Measurements from ENCODE around the gene KDM4B.

The KDM4B gene

DNA sequence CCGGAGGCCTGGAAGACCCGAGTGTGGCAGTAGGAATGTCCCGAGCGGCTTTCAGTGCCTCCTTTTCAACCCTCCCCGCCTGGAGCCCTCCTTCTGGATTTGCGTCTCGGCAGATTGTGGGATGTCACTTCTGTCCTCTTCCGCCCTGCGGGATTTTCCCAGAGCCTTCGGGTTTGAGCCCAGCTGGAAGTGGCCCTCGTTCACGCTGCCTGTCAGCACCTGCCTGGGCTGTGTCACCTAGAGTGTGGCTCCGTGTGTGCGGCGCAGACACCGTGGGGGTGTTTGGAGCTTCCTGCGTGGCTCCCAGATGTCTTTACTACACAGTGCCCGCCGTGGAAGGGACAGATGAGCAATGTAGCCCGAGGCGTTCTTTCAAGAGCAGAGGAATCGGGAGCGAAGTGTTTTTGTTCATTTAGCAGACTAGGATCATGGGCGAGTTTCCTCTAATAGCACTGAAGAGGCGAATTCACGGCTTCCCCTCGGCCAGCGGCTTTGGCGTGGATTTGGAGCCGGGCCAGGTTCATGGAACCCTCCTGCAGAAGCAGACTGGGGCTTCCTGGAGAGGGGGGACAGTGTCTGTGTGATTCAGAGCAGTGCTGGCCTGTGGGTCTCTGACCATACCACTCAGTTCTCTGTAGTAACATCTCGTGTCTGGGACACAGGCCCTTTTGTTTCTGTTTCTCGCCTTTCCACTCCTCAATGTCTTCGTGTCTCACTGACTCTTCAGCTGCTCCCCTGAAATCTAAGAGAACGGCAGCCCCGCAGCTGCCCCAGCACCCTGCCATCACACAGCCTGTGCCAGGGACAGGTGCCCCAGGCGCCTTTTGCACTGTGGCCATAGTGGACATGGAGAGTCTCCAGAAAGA, 68.0 kb downstream of the KDM4B start:
- DNase-seq: no peak

DNA sequence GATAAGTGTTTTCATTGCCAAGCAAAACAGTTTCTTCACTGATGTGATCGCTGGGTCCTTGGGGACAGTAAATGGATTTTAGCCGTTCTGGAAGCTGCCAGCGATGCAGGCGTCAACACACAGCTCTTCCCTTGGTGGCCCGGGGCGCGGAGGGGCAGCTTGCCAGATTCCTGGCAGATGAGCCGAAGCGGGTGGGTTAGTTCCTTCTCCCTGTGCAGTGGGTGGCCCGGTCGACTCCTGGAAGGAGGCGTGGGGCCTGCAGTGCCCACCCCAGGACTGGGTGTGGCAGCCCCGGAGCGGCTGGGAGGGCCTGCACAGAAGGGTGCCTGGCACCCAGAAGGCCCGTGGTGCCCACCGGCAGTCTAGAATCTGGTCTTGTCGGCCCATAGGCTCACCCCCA, 69.0 kb downstream of the KDM4B start:
- DNase-seq: no peak

DNA sequence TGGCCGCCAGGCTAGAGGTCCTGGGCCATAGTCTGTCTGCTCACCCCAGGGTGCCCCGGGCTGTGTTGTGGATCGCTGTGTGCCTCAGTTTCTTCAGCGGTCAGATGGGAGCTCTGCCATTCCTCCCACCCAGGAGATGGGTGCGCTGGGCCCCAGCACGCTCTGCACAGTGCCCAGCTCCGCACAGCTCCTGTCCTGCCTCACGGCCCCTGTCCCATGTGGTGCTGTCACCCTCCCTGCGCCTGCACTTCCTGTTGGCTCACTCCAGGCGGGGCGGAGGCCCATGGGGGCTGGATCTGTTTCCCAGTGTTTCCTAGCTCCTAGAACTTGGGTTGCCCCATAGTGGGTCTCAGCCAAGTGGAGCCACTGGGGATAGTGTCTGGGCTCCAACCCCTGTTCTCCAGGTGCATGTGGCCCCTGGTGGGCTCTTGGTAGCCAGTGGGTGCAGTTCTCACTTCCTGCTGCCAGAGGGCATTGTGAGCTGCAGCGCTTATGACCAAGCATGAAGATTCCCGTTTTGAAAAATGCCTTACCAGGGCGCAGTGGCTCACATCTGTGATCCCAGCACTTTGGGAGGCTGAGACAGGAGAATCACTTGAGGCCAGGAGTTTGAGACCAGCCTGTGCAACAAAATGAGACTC, 69.8 kb downstream of the KDM4B start:
- DNase-seq: peak; percentile 17

- no peak for DNase-seq
Observed at GRCh38 chr19:5039642-5040543, 71.0 kb downstream of the KDM4B start.

DNA sequence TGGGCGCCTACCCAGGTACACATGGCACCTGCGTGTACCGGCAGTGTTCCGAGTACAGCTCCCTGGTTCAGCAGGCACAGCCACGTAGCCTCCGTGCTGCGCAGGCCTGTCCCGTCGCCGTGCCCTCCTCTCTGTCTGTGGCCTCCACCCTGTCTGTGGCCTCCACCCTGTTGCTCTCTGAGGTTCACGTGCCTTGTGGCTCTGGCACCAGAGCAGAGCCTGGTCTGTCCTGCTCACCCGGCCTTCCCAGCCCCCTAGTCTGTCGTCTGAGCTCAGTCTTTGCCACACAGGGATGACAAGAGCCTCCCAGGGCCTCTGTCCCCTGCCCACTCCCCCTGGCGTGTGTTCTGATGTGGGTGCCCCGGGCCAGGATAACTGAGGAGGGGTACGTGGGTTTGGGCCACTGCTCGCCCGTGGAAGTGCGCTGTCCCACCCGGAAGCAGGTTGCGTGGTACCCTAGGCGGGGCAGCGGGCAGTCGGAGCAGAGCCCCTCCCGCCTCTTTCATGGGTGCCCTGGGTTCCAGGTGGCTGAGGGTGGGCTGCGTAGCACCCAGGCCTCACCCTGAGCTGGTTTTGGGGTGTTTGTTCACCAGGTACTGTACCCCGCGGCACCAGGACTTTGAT, 71.7 kb downstream of the KDM4B start:
- DNase-seq: no peak

DNA sequence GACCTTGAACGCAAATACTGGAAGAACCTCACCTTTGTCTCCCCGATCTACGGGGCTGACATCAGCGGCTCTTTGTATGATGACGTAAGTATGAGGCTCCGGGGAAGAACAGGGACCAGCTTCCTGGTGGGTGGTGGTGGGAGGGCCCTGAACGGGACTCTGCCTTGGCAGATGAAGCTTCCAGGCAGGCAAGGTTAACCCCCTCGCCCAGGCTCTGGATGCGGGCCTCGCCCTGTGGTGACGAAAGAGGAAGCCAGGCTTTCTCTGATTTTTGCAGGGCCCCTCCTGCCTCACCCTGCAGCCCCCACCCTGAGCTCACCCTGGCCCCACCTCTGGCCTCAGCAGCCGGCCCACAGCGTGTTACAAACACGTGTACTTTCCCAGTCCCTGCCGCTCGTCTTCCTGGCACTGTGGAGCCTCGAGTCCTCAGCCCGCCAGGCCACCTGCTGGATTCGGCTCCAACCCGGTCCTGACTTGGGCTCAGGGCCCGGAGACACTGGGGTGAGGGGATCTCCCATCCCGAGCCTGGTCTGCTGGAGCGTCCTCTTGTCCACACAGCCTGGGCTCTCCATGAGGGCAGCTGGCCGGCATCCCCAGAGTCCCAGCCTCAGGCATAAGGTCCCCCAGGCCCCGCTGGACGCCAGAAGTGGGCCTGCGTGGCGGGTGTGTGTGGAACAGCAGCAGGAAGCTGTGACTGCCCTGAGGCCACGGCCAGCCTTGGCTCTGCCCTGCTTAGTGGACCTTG, 72.4 kb downstream of the KDM4B start:
- no peak for DNase-seq

- DNase-seq: no peak
Observed at GRCh38 chr19:5041913-5042187, 72.9 kb downstream of the KDM4B start.

DNA sequence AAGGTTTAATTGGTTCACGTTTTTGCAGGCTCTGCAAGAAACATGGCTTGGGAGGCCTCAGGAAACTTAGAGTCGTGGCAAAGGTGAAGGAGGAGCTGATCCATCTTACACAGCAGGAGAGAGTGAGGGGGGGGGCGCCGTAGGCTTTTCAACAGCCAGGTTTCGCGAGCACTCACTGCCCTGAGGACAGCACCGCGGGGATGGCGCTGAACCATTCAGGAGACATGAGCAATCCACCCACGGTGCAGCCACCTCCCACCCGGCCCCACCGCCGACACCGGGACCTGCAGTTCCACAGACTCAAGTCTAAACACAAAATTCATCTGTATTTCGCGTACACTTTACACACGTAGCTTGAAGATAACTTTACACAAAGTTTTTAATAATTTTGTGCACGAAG, 73.6 kb downstream of the KDM4B start:
- DNase-seq: no peak

DNA sequence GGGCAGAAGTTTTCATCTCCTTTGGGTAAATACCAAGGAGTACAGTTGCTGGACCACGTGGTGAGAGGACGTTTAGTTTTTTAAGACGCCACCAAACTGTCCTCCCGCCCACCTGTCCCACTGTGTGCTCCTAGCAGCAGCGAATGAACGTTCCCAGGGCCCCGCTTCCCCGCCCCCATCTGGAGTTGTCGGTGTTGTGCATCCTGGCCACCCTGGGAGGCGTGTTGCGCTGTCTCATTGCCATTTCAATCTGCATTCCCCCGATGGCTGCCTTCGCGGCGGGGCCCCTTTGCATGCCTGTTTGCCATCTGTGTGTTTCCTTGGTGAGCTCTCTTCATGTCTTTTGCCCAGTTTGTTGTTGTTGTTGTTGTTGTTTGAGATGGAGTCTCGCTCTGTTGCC, 76.1 kb downstream of the KDM4B start:
- no peak for DNase-seq

- DNase-seq: no peak
Observed at GRCh38 chr19:5045956-5046338, 77.0 kb downstream of the KDM4B start.

- no peak for DNase-seq
Observed at GRCh38 chr19:5046339-5047039, 77.6 kb downstream of the KDM4B start.

GRCh38 chr19:5047251-5047935, 78.5 kb downstream of the KDM4B start:
- no peak for DNase-seq

GRCh38 chr19:5048091-5048726, 79.3 kb downstream of the KDM4B start:
- peak; percentile 71 for DNase-seq

GRCh38 chr19:5048727-5049553, 80.0 kb downstream of the KDM4B start:
- no peak for DNase-seq

DNA sequence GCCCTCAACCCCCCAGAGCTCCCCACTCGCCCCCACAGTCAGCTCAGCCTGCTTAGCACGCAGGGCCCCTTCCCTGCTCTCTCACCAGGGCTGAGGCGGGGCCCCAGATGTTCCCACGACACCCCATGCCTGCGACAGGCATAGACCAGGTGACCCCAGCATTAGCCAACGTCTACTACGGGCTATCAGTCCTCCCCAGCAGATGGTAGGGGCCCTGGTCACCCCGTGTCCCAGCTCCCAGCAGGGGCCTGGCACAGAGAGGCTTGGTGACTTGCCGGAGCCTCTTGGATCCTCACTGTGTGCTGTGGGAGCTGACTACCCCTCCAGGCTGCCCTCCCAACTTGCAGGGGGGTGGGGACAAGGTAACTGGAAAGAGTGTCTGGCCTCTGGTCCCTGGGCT, 80.6 kb downstream of the KDM4B start:
- DNase-seq: no peak

GRCh38 chr19:5050067-5050656, 81.2 kb downstream of the KDM4B start:
- DNase-seq: no peak

- DNase-seq: no peak
Observed at GRCh38 chr19:5050905-5051304, 82.0 kb downstream of the KDM4B start.

DNA sequence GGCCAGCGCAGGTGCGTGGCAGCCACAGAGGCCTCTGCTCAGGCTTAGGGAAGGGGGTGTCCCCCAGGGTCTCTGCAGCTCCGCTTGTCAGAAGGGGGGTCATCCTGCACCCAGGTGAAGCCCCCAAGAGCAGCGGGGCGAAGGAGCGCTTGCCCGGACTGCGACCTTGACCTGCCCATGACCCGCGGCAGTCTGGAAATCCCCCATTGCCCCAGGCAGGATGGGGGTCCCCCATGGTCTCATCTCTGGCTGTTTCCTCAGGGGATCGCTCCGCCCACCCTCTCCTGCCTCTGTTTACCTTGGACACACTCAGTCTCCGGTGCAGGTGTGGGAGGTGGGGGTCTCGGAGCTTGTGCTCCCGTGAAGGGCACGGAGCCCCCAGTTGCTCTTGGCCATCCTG, 82.7 kb downstream of the KDM4B start:
- DNase-seq: no peak

- DNase-seq: no peak
Observed at GRCh38 chr19:5052515-5052914, 83.6 kb downstream of the KDM4B start.
